ENCODE measurements around the gene TTLL9.

DNA sequence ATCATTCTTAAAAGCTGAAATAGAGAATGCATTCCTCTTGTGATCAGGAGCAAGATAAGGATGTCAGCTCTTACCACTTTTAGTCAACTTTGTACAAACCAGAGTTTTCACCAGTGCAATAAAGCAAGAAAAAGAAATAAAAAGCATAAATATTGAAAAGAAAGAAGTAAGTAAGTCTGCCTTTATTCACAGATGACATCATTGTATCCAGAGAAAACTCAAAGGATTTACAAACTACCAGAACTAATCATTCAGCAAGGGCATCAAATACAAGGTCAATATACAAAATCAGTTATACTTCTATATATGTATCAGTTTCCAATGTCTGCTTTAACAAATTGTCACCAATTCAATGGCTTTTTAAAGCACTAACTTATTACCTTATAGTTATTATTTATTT, 13.4 kb downstream of the TTLL9 start:
- TF ChIP-seq EP300 (IDR thresholded peaks at IDR 0.05; ENCODE audit: borderline replicate concordance in 1 of 2, low read depth in 1 of 2, low read length in 1 of 2) (no peak), CTCF (IDR thresholded peaks at IDR 0.05) (no peak), JUND (IDR thresholded peaks at IDR 0.05) (no peak)
- TF ChIP-seq, protein P1, sequence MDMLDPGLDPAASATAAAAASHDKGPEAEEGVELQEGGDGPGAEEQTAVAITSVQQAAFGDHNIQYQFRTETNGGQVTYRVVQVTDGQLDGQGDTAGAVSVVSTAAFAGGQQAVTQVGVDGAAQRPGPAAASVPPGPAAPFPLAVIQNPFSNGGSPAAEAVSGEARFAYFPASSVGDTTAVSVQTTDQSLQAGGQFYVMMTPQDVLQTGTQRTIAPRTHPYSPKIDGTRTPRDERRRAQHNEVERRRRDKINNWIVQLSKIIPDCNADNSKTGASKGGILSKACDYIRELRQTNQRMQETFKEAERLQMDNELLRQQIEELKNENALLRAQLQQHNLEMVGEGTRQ (IDR thresholded peaks at IDR 0.05; ENCODE audit: borderline replicate concordance, low read depth, low read length), result no peak
- TF ChIP-seq, protein P2, sequence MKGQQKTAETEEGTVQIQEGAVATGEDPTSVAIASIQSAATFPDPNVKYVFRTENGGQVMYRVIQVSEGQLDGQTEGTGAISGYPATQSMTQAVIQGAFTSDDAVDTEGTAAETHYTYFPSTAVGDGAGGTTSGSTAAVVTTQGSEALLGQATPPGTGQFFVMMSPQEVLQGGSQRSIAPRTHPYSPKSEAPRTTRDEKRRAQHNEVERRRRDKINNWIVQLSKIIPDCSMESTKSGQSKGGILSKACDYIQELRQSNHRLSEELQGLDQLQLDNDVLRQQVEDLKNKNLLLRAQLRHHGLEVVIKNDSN (IDR thresholded peaks at IDR 0.05; ENCODE audit: borderline replicate concordance, low read depth), result no peak

Data from SK-N-SH (cell line).